Stimulated activated CD4-positive, alpha-beta T cell treated with anti-CD3 and anti-CD28 coated beads, Interleukin-4, amount 100 ng/mL, for 4 hours (primary cell): ENCODE measurements around the gene EPM2AIP1.
"Not testable (repeated sequence)": the region's sequence is repeated elsewhere in the genome, so short reads cannot be mapped to it uniquely, and the experiment has no call there.

Experiments used
- DNase-seq, 2 experiments: peaks; one replicate each; pipeline ENCODE4 v3.0.0-alpha.2; 2020

EPM2AIP1 gene

GRCh38 chr3:36992806-36993325 is at the start of gene EPM2AIP1:
EPM2AIP1 (minus strand) TSS chr3:36993131; CDS start chr3:36993077, 54 bp downstream.
- DNase-seq: no peak

- not testable (repeated sequence) for DNase-seq
Measured at GRCh38 chr3:37042712-37043111, 49.8 kb upstream of the EPM2AIP1 start.

- DNase-seq: no peak
Measured at GRCh38 chr3:37041546-37042195, 48.7 kb upstream of the EPM2AIP1 start.

- DNase-seq: no peak
Measured at GRCh38 chr3:37040231-37040630, 47.3 kb upstream of the EPM2AIP1 start.

GRCh38 chr3:37039161-37039846 is 46.4 kb upstream of the EPM2AIP1 start:
- no peak for DNase-seq

GRCh38 chr3:37037352-37037751 is 44.4 kb upstream of the EPM2AIP1 start:
- DNase-seq: no peak

- DNase-seq: no peak
Measured at GRCh38 chr3:37032961-37033360, 40.0 kb upstream of the EPM2AIP1 start.

- no peak for DNase-seq
Measured at GRCh38 chr3:37031096-37031682, 38.3 kb upstream of the EPM2AIP1 start.

- no peak for DNase-seq
Measured at GRCh38 chr3:37030588-37030987, 37.7 kb upstream of the EPM2AIP1 start.

GRCh38 chr3:37029516-37030163 is 36.7 kb upstream of the EPM2AIP1 start:
- DNase-seq: no peak

GRCh38 chr3:37029111-37029510 is 36.2 kb upstream of the EPM2AIP1 start:
- no peak for DNase-seq

- no peak for DNase-seq
Measured at GRCh38 chr3:37028329-37028728, 35.4 kb upstream of the EPM2AIP1 start.

- DNase-seq: no peak
Measured at GRCh38 chr3:37026851-37027250, 33.9 kb upstream of the EPM2AIP1 start.

GRCh38 chr3:37025561-37026335 is 32.8 kb upstream of the EPM2AIP1 start:
- DNase-seq: no peak

GRCh38 chr3:37024820-37025405 is 32.0 kb upstream of the EPM2AIP1 start:
- no peak for DNase-seq

GRCh38 chr3:37024092-37024491 is 31.2 kb upstream of the EPM2AIP1 start:
- DNase-seq: no peak

GRCh38 chr3:37017683-37018082 is 24.8 kb upstream of the EPM2AIP1 start:
- no peak for DNase-seq

GRCh38 chr3:37016903-37017302 is 24.0 kb upstream of the EPM2AIP1 start:
- no peak for DNase-seq

GRCh38 chr3:37015642-37016041 is 22.7 kb upstream of the EPM2AIP1 start:
- no peak for DNase-seq

GRCh38 chr3:37014620-37015019 is 21.7 kb upstream of the EPM2AIP1 start:
- no peak for DNase-seq

- peak; percentile 91 to 100 for DNase-seq
Measured at GRCh38 chr3:36993326-36994283, 674 bp upstream of the EPM2AIP1 start, which contains the start of gene MLH1. MLH1 (plus strand) TSS chr3:36993518; CDS start chr3:36993548, 30 bp downstream.
